Osteoblast (primary cell): ENCODE results near the gene WDR91. TPM values are rescaled to one million over a fixed set of nuclear protein-coding genes. Genes with fewer than 3 reads are reported as not detected.
A peak's percentile ranks its signal among the peaks of the same experiment; 100 is the strongest.

Experiments
- DNase-seq: peaks from one replicate; pipeline ENCODE4 v3.0.0; 2011; ENCODE audit warnings: low spot score, mixed read lengths; ENCODE audit not compliant: insufficient read length; ENCODE audit errors: missing footprints
- H2AFZ ChIP-seq: 2 replicates; pipeline ENCODE4 v1.6.0; 2011; ENCODE audit warnings: mild to moderate bottlenecking, low read length
- H3K27ac ChIP-seq: 2 replicates; pipeline ENCODE4 v1.5.1; 2011; ENCODE audit warnings: mild to moderate bottlenecking, low read depth, low read length, moderate library complexity
- H3K27me3 ChIP-seq: 2 replicates; pipeline ENCODE4 v1.6.0; 2012; ENCODE audit warnings: mild to moderate bottlenecking, control low read depth, inconsistent platforms, low read length, moderate library complexity; ENCODE audit not compliant: insufficient read depth
- H3K36me3 ChIP-seq: 2 replicates; pipeline ENCODE4 v1.5.1; 2011; ENCODE audit warnings: mild to moderate bottlenecking, low read length, control low read depth, moderate library complexity; ENCODE audit not compliant: insufficient read depth
- H3K4me1 ChIP-seq: 2 replicates; pipeline ENCODE4 v1.5.1; 2011; ENCODE audit warnings: mild to moderate bottlenecking, low read length, control low read depth, moderate library complexity; ENCODE audit not compliant: insufficient read depth
- H3K4me2 ChIP-seq: 2 replicates; pipeline ENCODE4 v1.6.0; 2011; ENCODE audit warnings: mild to moderate bottlenecking, low read length; ENCODE audit not compliant: insufficient read depth
- H3K4me3 ChIP-seq: fragments of 200-600 bp; sonication (generic); 3 replicates; pipeline ENCODE4 v1.5.1; 2012; ENCODE audit warnings: mild to moderate bottlenecking, low read length, inconsistent platforms; ENCODE audit not compliant: insufficient read depth
- H3K79me2 ChIP-seq: 2 replicates; pipeline ENCODE4 v1.6.0; 2012; ENCODE audit warnings: mild to moderate bottlenecking, low read length, control low read depth, inconsistent platforms; ENCODE audit not compliant: insufficient read depth
- H3K9me3 ChIP-seq: 2 replicates; pipeline ENCODE4 v1.5.1; 2011; ENCODE audit warnings: low read depth, low read length, control low read depth
- H4K20me1 ChIP-seq: 2 replicates; pipeline ENCODE4 v1.6.0; 2012; ENCODE audit warnings: mild to moderate bottlenecking, low read length, control low read depth; ENCODE audit not compliant: insufficient read depth
- CTCF ChIP-seq: IDR thresholded peaks from 2 replicates; pipeline ENCODE4 v1.5.1; 2011; ENCODE audit warnings: mild to moderate bottlenecking, low read depth, low read length, moderate library complexity; ENCODE audit errors: extremely low read depth
- total RNA-seq: library from RNA; depleted of rRNA; stranded (reverse); fragments of >200 nt; gene quantifications from 2 replicates; pipeline ENCODE4 v1.2.3, GENCODE V29; 2012

Gene WDR91
- total RNA-seq, 1 donor = 8.7 TPM

DNA sequence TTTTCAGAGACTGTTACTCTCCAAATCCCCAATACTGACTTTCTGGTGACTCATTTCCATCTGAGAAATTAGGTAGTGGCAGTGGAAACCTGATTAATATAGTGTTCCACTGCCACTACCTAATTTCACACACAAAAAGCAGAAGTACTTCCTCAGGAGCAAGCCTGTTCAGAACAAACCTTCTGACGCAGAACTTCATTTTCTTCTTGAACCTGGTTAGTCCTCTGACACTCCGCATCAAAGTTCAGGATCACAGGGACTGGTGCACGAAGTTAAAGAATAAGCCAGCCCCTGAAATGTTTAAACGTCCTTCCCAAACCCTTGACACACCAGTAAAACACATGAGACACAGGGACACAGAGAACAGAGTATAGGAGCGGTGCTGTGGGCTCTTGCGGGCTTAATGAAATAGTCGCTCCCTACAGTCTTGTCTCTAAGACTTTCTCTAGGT, 4.4 kb downstream of the WDR91 start:
- Histone ChIP-seq H3K4me3 (no peak overlapping the region), H3K9me3 (no peaks in the 10 kb centered on the region), H3K27me3 (no peaks in the 10 kb centered on the region), H3K79me2 (peaks cover 6% of the 10 kb centered on the region), H3K27ac (no peak overlapping the region), H4K20me1 (peaks cover 4% of the 10 kb centered on the region), H3K4me1 (peaks cover 22% of the 10 kb centered on the region), H3K36me3 (peaks cover 7% of the 10 kb centered on the region), H2AFZ (no peak overlapping the region), H3K4me2 (no peak overlapping the region)
- no peak for TF ChIP-seq CTCF
- DNase-seq = no peak

DNA sequence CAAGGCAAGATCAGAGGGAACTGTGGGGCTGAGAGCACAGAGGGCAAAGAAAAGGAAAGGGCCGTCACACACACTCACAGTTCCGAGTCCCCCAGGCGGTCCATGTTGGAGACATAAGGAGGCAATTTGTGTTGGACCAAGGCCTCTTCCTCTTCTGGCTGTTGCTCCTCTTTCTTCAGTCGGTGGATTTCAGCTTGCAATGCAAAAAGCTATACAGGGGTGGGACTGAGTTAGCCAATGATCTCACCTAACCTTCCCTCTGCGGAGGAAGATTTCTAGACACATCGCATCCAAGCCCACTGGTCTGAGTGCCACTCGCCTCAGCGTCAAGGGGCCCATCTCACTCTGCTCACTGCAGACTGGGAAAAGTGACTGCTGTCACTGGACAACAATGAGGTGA, 5.5 kb downstream of the WDR91 start:
- peaks cover 4% of the 10 kb centered on the region for H3K79me2 ChIP-seq
- no peak for DNase-seq
- H4K20me1 ChIP-seq = peaks cover 4% of the 10 kb centered on the region
- no peak overlapping the region for H3K4me2 ChIP-seq
- peaks cover 20% of the 10 kb centered on the region for H3K4me1 ChIP-seq
- no peaks in the 10 kb centered on the region for H3K27me3 ChIP-seq
- no peak for TF ChIP-seq CTCF
- H3K4me3 ChIP-seq = no peak overlapping the region
- H3K9me3 ChIP-seq = no peaks in the 10 kb centered on the region
- peaks cover 12% of the 10 kb centered on the region for H3K36me3 ChIP-seq
- no peak overlapping the region for H2AFZ ChIP-seq
- H3K27ac ChIP-seq = no peak overlapping the region

DNA sequence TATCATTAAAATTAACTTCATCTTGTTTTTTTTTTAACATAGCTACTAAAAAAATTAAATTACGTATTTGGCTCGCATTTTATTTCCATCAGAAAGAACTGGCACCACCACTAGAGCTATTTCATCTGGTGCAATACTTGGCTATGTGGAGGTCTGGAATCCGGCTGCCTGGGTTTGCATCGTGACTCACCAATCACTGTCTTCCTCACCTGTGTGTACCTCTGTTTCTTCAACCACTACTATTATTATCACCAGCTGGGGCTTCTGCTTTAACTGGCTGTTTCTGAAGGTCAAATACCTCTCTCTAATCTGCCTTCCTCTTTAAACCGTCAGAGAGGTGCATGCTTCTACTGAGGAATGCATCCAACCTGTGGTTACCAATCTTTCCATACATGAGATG, 6.5 kb downstream of the WDR91 start:
- H3K4me2 ChIP-seq = no peak overlapping the region

GRCh38 chr7:135204341-135204749, 7.0 kb downstream of the WDR91 start:
- peak; percentile 76 for DNase-seq
- no peaks in the 10 kb centered on the region for H3K9me3 ChIP-seq
- peak overlapping the region; percentile 66 for H2AFZ ChIP-seq
- TF ChIP-seq CTCF = no peak
- H3K4me1 ChIP-seq = peaks cover 15% of the 10 kb centered on the region
- no peaks in the 10 kb centered on the region for H3K27me3 ChIP-seq
- H4K20me1 ChIP-seq = peaks cover 4% of the 10 kb centered on the region
- no peaks in the 10 kb centered on the region for H3K79me2 ChIP-seq
- H3K36me3 ChIP-seq = peaks cover 12% of the 10 kb centered on the region
- peak overlapping the region; percentile 26 for H3K4me2 ChIP-seq
- H3K4me3 ChIP-seq = no peak overlapping the region
- H3K27ac ChIP-seq = peak overlapping the region; percentile 55

More for the DNA sequence above, 6.5 kb downstream of the WDR91 start:
- peaks cover 4% of the 10 kb centered on the region for H4K20me1 ChIP-seq
- no peaks in the 10 kb centered on the region for H3K27me3 ChIP-seq
- H3K4me3 ChIP-seq = no peak overlapping the region
- no peak for TF ChIP-seq CTCF
- H3K9me3 ChIP-seq = no peaks in the 10 kb centered on the region
- H3K4me1 ChIP-seq = peaks cover 15% of the 10 kb centered on the region
- DNase-seq = no peak
- no peak overlapping the region for H3K27ac ChIP-seq
- H3K79me2 ChIP-seq = no peaks in the 10 kb centered on the region
- H3K36me3 ChIP-seq = peaks cover 12% of the 10 kb centered on the region
- no peak overlapping the region for H2AFZ ChIP-seq
